Measurements from ENCODE around the gene TSC1. TPM values are rescaled to one million over a fixed set of nuclear protein-coding genes. Genes with fewer than 3 reads are reported as not detected.

Gene TSC1
- total RNA-seq, 2 experiments from 2014 or later, result 38.5 to 43.0 TPM

- Mint-ChIP-seq H3K36me3 (no peaks in the 10 kb centered on the region), H3K27ac (no peak overlapping the region), H3K4me1 (peaks cover 19% of the 10 kb centered on the region), H3K4me3 (no peak overlapping the region), H3K9me3 (no peaks in the 10 kb centered on the region), H3K27me3 (peaks cover 4% of the 10 kb centered on the region)
- POLR2A ChIA-PET, result no interaction called here
- DNase-seq (no peak), ATAC-seq (ENCODE audit: low read depth) (no peak)
Observed at GRCh38 chr9:132875159-132875558, 69.3 kb downstream of the TSC1 start.

DNA sequence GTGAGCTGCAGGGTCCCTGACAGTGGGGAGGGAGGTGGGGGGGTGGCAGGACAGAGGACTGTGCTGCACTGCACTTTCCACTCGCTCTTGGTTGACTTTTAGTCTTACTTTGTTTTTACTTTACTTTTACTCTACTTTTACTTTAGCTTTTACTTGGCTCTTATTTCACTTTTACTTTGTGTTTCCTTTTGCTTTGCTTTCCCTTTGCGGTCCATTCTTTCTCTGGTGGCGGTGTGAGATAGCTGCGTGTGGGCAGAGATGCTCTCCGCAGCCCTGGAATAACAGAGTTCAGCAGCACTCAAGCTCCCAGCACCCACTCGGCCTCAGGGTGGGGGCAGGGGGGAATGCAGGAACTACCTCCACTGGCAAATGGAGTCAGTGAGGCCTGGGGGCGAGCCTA is 71.0 kb downstream of the TSC1 start:
- H3K27me3 Mint-ChIP-seq, result peaks cover 4% of the 10 kb centered on the region
- no peak for ATAC-seq (ENCODE audit: low read depth)
- H3K4me1 Mint-ChIP-seq, result peaks cover 6% of the 10 kb centered on the region
- no peak for DNase-seq
- POLR2A ChIA-PET, result interaction anchor here (0.5 kb wide), 1 partner anchor 9 kb away, joined by 3 read pairs; no protein-coding TSS in a partner anchor
- H3K9me3 Mint-ChIP-seq, result no peaks in the 10 kb centered on the region
- H3K27ac Mint-ChIP-seq, result peak overlapping the region; percentile 48
- H3K4me3 Mint-ChIP-seq, result peak overlapping the region; percentile 33
- H3K36me3 Mint-ChIP-seq, result no peaks in the 10 kb centered on the region

DNA sequence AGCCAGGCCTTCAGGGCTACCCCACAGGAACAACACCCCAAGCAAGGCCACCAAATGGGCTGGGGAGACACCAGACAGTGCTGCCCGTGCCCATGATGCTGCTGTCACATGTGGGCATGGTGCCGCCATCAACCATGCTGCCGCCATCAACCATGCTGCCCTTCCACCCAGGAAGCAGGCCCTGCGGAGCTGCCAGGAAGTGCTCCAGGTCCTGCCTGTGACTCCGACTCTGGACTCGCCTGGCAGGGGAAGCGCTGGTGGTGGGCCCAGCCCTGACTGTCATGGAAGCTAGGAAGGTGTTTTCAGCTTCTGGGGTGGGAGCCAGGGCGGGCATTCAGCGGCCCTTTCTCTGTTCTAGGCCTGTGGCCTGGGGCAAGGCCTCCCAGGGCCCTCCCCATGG is 75.2 kb downstream of the TSC1 start:
- H3K36me3 Mint-ChIP-seq, result no peaks in the 10 kb centered on the region
- H3K4me3 Mint-ChIP-seq, result no peak overlapping the region
- POLR2A ChIA-PET, result no interaction called here
- DNase-seq (no peak), ATAC-seq (ENCODE audit: low read depth) (no peak)
- no peaks in the 10 kb centered on the region for H3K27me3 Mint-ChIP-seq
- no peaks in the 10 kb centered on the region for H3K9me3 Mint-ChIP-seq
- H3K27ac Mint-ChIP-seq, result no peak overlapping the region
- peaks cover 7% of the 10 kb centered on the region for H3K4me1 Mint-ChIP-seq

DNA sequence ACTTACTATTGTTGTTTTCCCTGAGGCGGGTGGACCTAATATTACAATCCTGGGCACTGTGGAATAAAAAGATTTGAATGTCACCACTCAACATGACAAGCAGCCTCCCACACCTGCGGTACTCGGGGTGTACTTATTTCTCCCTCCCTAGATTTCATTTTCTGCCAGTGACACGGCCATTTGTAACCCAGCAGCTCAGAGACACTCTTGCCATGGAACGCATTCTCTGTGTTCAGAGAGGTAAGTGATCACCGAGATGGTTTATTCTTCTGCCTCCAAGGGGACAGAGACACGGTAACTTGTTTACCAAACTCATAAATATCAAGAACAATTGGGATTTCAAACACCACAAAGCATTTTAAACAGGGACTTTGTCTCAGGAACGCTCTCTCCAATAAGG is 77.5 kb downstream of the TSC1 start:
- H3K27ac Mint-ChIP-seq, result no peak overlapping the region
- peaks cover 21% of the 10 kb centered on the region for H3K4me1 Mint-ChIP-seq
- H3K9me3 Mint-ChIP-seq, result no peaks in the 10 kb centered on the region
- no peak overlapping the region for H3K4me3 Mint-ChIP-seq
- no peaks in the 10 kb centered on the region for H3K36me3 Mint-ChIP-seq
- H3K27me3 Mint-ChIP-seq, result peaks cover 3% of the 10 kb centered on the region
- ATAC-seq (ENCODE audit: low read depth), result no peak
- POLR2A ChIA-PET, result no interaction called here
- DNase-seq, result no peak

DNA sequence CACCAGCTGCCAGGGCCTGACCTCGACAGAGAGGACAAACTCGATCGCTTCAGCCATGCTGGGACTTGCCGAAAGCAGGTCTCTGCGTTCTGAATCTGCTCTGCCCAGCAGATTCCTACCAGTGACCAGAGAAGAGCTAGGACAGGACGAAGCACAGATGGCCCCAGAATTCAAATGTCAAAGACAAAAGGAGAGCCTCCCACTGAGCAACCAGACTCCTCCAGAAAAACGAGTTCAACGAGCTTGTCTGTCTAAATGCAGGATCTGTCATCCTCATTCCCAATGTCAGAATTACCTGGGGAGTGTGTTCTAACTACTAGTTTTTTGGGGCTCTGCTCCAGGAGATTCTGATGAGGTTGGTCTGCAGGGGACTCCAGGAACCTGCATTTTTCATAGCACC is 79.7 kb downstream of the TSC1 start:
- Mint-ChIP-seq H3K4me1 (peaks cover 21% of the 10 kb centered on the region), H3K36me3 (no peaks in the 10 kb centered on the region), H3K4me3 (no peak overlapping the region), H3K9me3 (no peaks in the 10 kb centered on the region), H3K27me3 (peaks cover 8% of the 10 kb centered on the region), H3K27ac (no peak overlapping the region)
- POLR2A ChIA-PET, result no interaction called here
- ATAC-seq (ENCODE audit: low read depth) (no peak), DNase-seq (no peak)

- Mint-ChIP-seq H3K36me3 (no peaks in the 10 kb centered on the region), H3K27me3 (peaks cover 10% of the 10 kb centered on the region), H3K4me3 (no peak overlapping the region), H3K27ac (no peak overlapping the region), H3K9me3 (no peaks in the 10 kb centered on the region), H3K4me1 (peaks cover 21% of the 10 kb centered on the region)
- no peak for DNase-seq
- peak; percentile 50 for ATAC-seq (ENCODE audit: low read depth)
- POLR2A ChIA-PET, result no interaction called here
Observed at GRCh38 chr9:132864277-132864676, 80.1 kb downstream of the TSC1 start.

DNA sequence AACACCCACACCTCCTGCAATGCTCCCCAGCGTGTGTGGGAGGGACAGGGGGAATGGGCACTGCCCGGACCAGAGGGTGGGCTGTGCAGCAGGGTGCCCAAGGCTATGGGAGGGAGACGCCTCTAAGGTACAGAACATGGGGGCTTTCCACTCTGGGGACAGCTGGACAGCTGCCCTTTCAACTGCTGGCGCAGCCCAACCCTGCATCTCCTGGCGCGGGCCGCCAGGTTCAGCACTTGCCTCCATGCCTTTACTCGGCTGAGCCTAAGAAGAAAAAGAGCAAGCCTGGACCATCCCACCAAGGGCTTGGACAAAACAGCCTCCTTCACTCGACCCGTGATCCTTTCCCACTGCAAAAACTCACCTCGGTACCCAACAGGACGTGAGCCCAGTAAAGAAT is 81.3 kb downstream of the TSC1 start:
- Mint-ChIP-seq H3K9me3 (no peaks in the 10 kb centered on the region), H3K4me1 (peaks cover 21% of the 10 kb centered on the region), H3K27ac (no peak overlapping the region), H3K4me3 (no peak overlapping the region), H3K36me3 (no peaks in the 10 kb centered on the region), H3K27me3 (peaks cover 18% of the 10 kb centered on the region)
- ATAC-seq (ENCODE audit: low read depth) (no peak), DNase-seq (no peak)
- POLR2A ChIA-PET, result interaction anchor here (1.0 kb wide), 1 partner anchor 16 kb away, joined by 3 read pairs; the partner anchor contains the start of gene SPACA9

- DNase-seq (no peak), ATAC-seq (ENCODE audit: low read depth) (peak; percentile 88)
- POLR2A ChIA-PET, result interaction anchor here (1.0 kb wide), 1 partner anchor 17 kb away, joined by 3 read pairs; the partner anchor contains the start of gene SPACA9
- peak overlapping the region; percentile 8 for H3K4me3 Mint-ChIP-seq
- no peaks in the 10 kb centered on the region for H3K9me3 Mint-ChIP-seq
- peaks cover 18% of the 10 kb centered on the region for H3K27me3 Mint-ChIP-seq
- peak overlapping the region; percentile 35 for H3K27ac Mint-ChIP-seq
- H3K4me1 Mint-ChIP-seq, result peaks cover 21% of the 10 kb centered on the region
- no peaks in the 10 kb centered on the region for H3K36me3 Mint-ChIP-seq
Observed at GRCh38 chr9:132862533-132862932, 81.9 kb downstream of the TSC1 start.

GRCh38 chr9:132861666-132862065 is 82.8 kb downstream of the TSC1 start:
- POLR2A ChIA-PET, result no interaction called here
- no peaks in the 10 kb centered on the region for H3K36me3 Mint-ChIP-seq
- no peak for ATAC-seq (ENCODE audit: low read depth)
- H3K4me3 Mint-ChIP-seq, result no peak overlapping the region
- peaks cover 21% of the 10 kb centered on the region for H3K4me1 Mint-ChIP-seq
- no peak for DNase-seq
- H3K9me3 Mint-ChIP-seq, result no peaks in the 10 kb centered on the region
- H3K27ac Mint-ChIP-seq, result no peak overlapping the region
- peaks cover 18% of the 10 kb centered on the region for H3K27me3 Mint-ChIP-seq

DNA sequence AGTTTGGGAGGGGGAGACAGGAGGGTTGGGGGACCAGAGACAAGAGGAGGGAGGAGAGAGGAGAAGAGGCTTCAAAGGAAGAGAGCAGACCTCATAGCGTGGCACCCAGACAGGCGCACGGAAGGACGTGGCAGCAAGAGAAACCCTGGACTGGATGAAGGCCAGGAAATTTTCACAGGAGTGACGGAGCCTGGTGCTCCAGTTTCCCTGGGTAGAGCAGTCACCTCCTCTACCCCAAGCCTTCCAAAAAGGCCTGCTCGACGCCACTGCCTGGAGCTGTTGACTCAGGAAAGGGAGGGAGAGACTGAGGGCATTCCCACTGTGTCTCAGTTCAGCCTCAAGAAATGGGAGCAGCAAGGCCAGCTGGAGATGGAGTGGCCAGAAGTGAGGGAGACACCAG is 85.7 kb downstream of the TSC1 start:
- POLR2A ChIA-PET, result no interaction called here
- ATAC-seq (ENCODE audit: low read depth) (no peak), DNase-seq (no peak)
- Mint-ChIP-seq H3K36me3 (no peaks in the 10 kb centered on the region), H3K4me3 (no peak overlapping the region), H3K27me3 (peaks cover 26% of the 10 kb centered on the region), H3K27ac (no peak overlapping the region), H3K4me1 (peaks cover 19% of the 10 kb centered on the region), H3K9me3 (no peaks in the 10 kb centered on the region)

- no peak overlapping the region for H3K27ac Mint-ChIP-seq
- POLR2A ChIA-PET, result no interaction called here
- H3K9me3 Mint-ChIP-seq, result no peaks in the 10 kb centered on the region
- H3K4me1 Mint-ChIP-seq, result peaks cover 13% of the 10 kb centered on the region
- no peak overlapping the region for H3K4me3 Mint-ChIP-seq
- no peak for ATAC-seq (ENCODE audit: low read depth)
- no peaks in the 10 kb centered on the region for H3K36me3 Mint-ChIP-seq
- DNase-seq, result no peak
- peaks cover 29% of the 10 kb centered on the region for H3K27me3 Mint-ChIP-seq
Observed at GRCh38 chr9:132857616-132858342, 86.6 kb downstream of the TSC1 start.

DNA sequence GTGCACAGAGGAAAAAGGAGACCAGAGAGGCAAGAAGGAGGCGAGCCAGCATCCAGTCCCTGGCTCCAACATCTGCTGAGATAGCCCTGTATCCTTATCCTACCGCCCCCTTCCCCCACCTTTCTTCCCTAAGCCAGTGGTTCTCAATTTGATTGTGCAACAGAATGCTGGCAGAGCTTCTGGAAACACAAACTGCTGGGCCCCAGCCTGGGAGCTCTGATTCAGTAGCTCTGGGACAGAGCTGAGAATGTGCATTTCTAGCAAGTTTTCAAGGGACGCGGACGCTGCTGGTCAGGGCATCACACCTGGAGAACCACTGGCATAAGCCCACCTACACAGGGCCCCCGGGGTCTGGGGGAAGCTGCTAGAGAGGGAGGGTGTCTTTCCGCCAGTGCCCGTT is 87.4 kb downstream of the TSC1 start:
- DNase-seq, result no peak
- H3K36me3 Mint-ChIP-seq, result no peaks in the 10 kb centered on the region
- peaks cover 26% of the 10 kb centered on the region for H3K27me3 Mint-ChIP-seq
- H3K4me1 Mint-ChIP-seq, result peaks cover 7% of the 10 kb centered on the region
- H3K27ac Mint-ChIP-seq, result no peak overlapping the region
- H3K9me3 Mint-ChIP-seq, result no peaks in the 10 kb centered on the region
- no peak overlapping the region for H3K4me3 Mint-ChIP-seq
- ATAC-seq (ENCODE audit: low read depth), result no peak
- POLR2A ChIA-PET, result no interaction called here

- DNase-seq (no peak), ATAC-seq (ENCODE audit: low read depth) (no peak)
- H3K9me3 Mint-ChIP-seq, result no peaks in the 10 kb centered on the region
- POLR2A ChIA-PET, result no interaction called here
- H3K4me3 Mint-ChIP-seq, result no peak overlapping the region
- H3K36me3 Mint-ChIP-seq, result no peaks in the 10 kb centered on the region
- no peak overlapping the region for H3K27ac Mint-ChIP-seq
- peaks cover 26% of the 10 kb centered on the region for H3K27me3 Mint-ChIP-seq
- H3K4me1 Mint-ChIP-seq, result peaks cover 15% of the 10 kb centered on the region
Observed at GRCh38 chr9:132855904-132856303, 88.5 kb downstream of the TSC1 start.

GRCh38 chr9:132854832-132855231 is 89.6 kb downstream of the TSC1 start:
- H3K4me3 Mint-ChIP-seq, result no peak overlapping the region
- no peak for ATAC-seq (ENCODE audit: low read depth)
- no peaks in the 10 kb centered on the region for H3K36me3 Mint-ChIP-seq
- no peaks in the 10 kb centered on the region for H3K9me3 Mint-ChIP-seq
- H3K4me1 Mint-ChIP-seq, result peaks cover 20% of the 10 kb centered on the region
- no peak for DNase-seq
- H3K27me3 Mint-ChIP-seq, result peaks cover 22% of the 10 kb centered on the region
- POLR2A ChIA-PET, result no interaction called here
- peak overlapping the region; percentile 16 for H3K27ac Mint-ChIP-seq

All from activated naive CD8-positive, alpha-beta T cell treated with anti-CD3 and anti-CD28 coated beads, Interleukin-2, amount 10 ng/mL, durations not matched to agents 7 days and 5 days (primary cell).